Measurements from ENCODE around the gene SYCP2L. TPM values are rescaled to one million over a fixed set of nuclear protein-coding genes. Genes with fewer than 3 reads are reported as not detected.

SYCP2L gene
- total and polyA plus RNA-seq, 2 of the 4 experiments (the other 2 are of a cell fraction) = 0.05 TPM; not detected in 1

GRCh38 chr6:10964684-10965083 is 77.8 kb downstream of the SYCP2L start:
- Histone ChIP-seq H3K18ac (ENCODE audit: low read depth, low read length) (no peak overlapping the region; the same call in 1 of the 2 replicates), H2BK5ac (ENCODE audit: low read depth, low read length, poor library complexity, severe bottlenecking) (no peak overlapping the region), H3K79me1 (ENCODE audit: low read depth in 1 of 2, low read length in 2 of 2) (no peaks in the 10 kb centered on the region), H3K27ac (ENCODE audit: insufficient read depth, low read length) (no peak overlapping the region), H3K4ac (ENCODE audit: low read depth, low read length) (no peak overlapping the region; the same call in 1 of the 2 replicates), H2BK15ac (ENCODE audit: low read depth, low read length) (0 out of 3 replicates have a peak overlapping the region, but pooled peaks have one; percentile 20), H3K14ac (replicated peaks; ENCODE audit: low read depth, low read length) (no peak overlapping the region), H4K8ac (ENCODE audit: low read depth in 2 of 2, low read length in 2 of 2) (no peak overlapping the region), H3K56ac (ENCODE audit: extremely low read depth, insufficient read depth, low read length) (no peak overlapping the region), H2BK120ac (ENCODE audit: low read depth, low read length) (no peak overlapping the region), H3K23ac (ENCODE audit: low read depth, low read length) (no peak overlapping the region), H3K36me3 (ENCODE audit: control insufficient read depth, insufficient read depth, low read length) (no peaks in the 10 kb centered on the region), H2BK20ac (ENCODE audit: low read depth, low read length) (no peak overlapping the region), H4K91ac (ENCODE audit: insufficient read depth, low read depth, low read length) (no peak overlapping the region), H3K9me3 (ENCODE audit: control insufficient read depth, insufficient read depth, low read length) (peaks cover 8% of the 10 kb centered on the region), H2AFZ (replicated peaks; ENCODE audit: low read length, poor library complexity) (no peak overlapping the region), H3K9me1 (ENCODE audit: insufficient read depth, low read length) (peaks cover 3% of the 10 kb centered on the region; the same call in 1 of the 2 replicates), H2AK5ac (ENCODE audit: low read depth, low read length) (no peak overlapping the region), H4K5ac (ENCODE audit: low read depth, low read length) (no peak overlapping the region), H3K4me3 (ENCODE audit: insufficient read depth, low read depth, low read length) (no peak overlapping the region), H3K4me2 (ENCODE audit: low read depth, low read length) (no peak overlapping the region), H3K27me3 (ENCODE audit: control insufficient read depth, insufficient read depth, low read length) (no peaks in the 10 kb centered on the region), H3K9ac (ENCODE audit: low read depth, low read length) (no peak overlapping the region), H3K4me1 (ENCODE audit: control insufficient read depth, insufficient read depth, low read length) (peaks cover 12% of the 10 kb centered on the region), H4K20me1 (ENCODE audit: insufficient read depth, low read length) (no peaks in the 10 kb centered on the region), H2AK9ac (replicated peaks; ENCODE audit: low read depth, low read length, poor library complexity) (no peak overlapping the region)
- DNase-seq (no peak), ATAC-seq (ENCODE audit: low read depth) (no peak)
- ChIA-PET POLR2A (ENCODE audit: unreplicated experiment) (no interaction called here), CTCF (no interaction called here)
- in situ Hi-C loops (cut with MboI; ENCODE audit: low sequenced_read_pairs) (no loop called here), intact Hi-C loops (cut with micrococcal nuclease) (loop anchor here (5.0 kb wide), 1 partner anchor 38 kb away; no protein-coding TSS in a partner anchor), dilution Hi-C loops (cut with HindIII; ENCODE audit: low sequenced_read_pairs, unreplicated experiment) (no loop called here)
- TF ChIP-seq MAFK (IDR thresholded peaks at IDR 0.05; ENCODE audit: low read depth, low read length) = no peak
- TF ChIP-seq CTCF (conservative IDR thresholded peaks at IDR 0.05; ENCODE audit: low read depth, low read length) = no peak
- no peak for TF ChIP-seq CHD1 (IDR thresholded peaks at IDR 0.05; ENCODE audit: low read depth, low read length)
- TF ChIP-seq MAZ (IDR thresholded peaks at IDR 0.05; ENCODE audit: borderline replicate concordance, low read depth, low read length) = no peak
- TF ChIP-seq SMC3 (IDR thresholded peaks at IDR 0.05; ENCODE audit: low read depth, low read length) = no peak
- no peak for TF ChIP-seq MXI1 (IDR thresholded peaks at IDR 0.05; ENCODE audit: borderline replicate concordance, low read depth, low read length)
- TF ChIP-seq CEBPB (IDR thresholded peaks at IDR 0.05; ENCODE audit: low read depth, low read length) = no peak
- no peak for TF ChIP-seq NFE2L2 (IDR thresholded peaks at IDR 0.05; ENCODE audit: low read depth, low read length)
- no peak for TF ChIP-seq RFX5 (IDR thresholded peaks at IDR 0.05; ENCODE audit: low read depth, low read length)
- TF ChIP-seq BHLHE40 (IDR thresholded peaks at IDR 0.05; ENCODE audit: low read depth, low read length) = no peak
- no peak for TF ChIP-seq RCOR1 (IDR thresholded peaks at IDR 0.05; ENCODE audit: insufficient replicate concordance, low read length)
- no peak for TF ChIP-seq POLR2A (IDR thresholded peaks at IDR 0.05; ENCODE audit: low read depth, low read length)
- no peak for TF ChIP-seq RAD21 (IDR thresholded peaks at IDR 0.05; ENCODE audit: low read length)
- no peak for TF ChIP-seq FOS (IDR thresholded peaks at IDR 0.05; ENCODE audit: low read depth, low read length)
- no peak for TF ChIP-seq USF2 (IDR thresholded peaks at IDR 0.05; ENCODE audit: low read depth, low read length)
- no peak for TF ChIP-seq ELK1 (IDR thresholded peaks at IDR 0.05; ENCODE audit: borderline replicate concordance, low read depth, low read length)
- BruUV-seq (replicated peaks) = no TSS peak
- no CpG with 5 or more reads among the region's 1 CpG for WGBS, 2 experiments (ENCODE audit: extremely low coverage in 2 of 2, insufficient read length in 1 of 2)

Data from IMR-90 (cell line).